Right hindlimb (tissue), 1 donor: ENCODE results near the gene ATP13A3.

ENCODE experiments used
- DNase-seq: peaks from one replicate; pipeline ENCODE4 v3.0.0-alpha.2; 2018

ATP13A3 gene

DNA sequence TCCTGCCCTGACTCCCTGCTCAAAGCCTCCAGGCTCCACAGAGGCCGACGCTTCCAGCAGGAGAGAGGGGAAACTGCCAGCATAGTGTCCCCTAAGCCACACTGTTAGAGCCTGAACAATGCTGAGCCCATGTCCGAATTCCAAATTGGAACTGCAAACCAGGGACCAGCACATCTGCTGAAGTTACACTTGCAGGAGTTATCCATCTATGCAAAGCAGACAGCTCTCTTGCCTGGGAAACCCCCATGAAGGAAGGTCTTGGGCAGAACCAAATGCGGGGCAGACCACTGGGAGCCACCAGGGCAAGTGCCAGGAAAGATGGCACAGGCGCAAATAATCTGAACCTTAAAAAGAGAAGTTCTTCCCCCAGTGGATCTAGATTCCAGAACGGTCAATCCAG lies 117.9 kb downstream of the ATP13A3 start:
- DNase-seq: no peak

DNA sequence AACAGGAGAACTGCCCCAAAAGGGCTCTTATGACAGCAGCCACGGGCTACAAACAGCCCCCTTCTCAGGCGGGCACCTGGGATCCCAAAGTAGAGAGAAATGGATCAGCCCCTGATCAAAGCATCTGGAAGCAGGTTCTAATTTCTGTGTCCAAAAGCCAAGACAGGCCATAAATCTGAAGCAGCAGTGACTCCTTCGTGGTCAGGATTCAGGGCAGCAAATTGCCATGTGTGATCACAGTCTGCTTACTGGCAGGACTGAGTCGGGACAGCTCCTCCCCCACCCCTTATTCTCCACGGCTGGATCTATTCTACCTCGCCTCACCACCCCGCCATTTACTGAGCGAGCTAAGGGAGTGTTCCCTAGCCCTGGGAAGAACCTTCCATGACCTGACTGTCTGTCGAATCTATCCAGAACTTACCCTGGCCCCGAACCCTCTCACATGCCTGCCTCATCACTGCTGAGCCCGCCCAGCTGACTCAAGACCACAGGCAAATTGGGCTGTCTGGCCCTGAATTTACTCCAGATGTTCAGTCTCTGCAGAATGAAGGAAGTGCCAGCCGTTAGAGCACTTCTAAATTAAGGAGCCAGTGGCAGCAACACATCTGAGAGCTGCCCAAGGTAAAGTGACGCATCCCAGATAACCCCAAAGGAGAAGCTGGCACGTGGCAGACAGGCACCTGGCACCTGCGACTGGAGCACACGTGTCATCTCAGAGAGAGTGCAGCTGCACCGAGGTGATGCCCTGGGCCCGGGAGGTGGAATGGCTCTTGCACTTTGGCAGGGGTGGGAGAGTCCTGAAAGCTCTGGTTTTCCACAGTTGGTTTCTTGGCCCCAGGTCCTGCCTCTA lies 118.6 kb downstream of the ATP13A3 start:
- DNase-seq: peak; percentile 68

- DNase-seq: no peak
Measured at GRCh38 chr3:194365978-194366490, 120.8 kb downstream of the ATP13A3 start.

GRCh38 chr3:194365526-194365925 lies 121.3 kb downstream of the ATP13A3 start:
- DNase-seq: no peak

DNA sequence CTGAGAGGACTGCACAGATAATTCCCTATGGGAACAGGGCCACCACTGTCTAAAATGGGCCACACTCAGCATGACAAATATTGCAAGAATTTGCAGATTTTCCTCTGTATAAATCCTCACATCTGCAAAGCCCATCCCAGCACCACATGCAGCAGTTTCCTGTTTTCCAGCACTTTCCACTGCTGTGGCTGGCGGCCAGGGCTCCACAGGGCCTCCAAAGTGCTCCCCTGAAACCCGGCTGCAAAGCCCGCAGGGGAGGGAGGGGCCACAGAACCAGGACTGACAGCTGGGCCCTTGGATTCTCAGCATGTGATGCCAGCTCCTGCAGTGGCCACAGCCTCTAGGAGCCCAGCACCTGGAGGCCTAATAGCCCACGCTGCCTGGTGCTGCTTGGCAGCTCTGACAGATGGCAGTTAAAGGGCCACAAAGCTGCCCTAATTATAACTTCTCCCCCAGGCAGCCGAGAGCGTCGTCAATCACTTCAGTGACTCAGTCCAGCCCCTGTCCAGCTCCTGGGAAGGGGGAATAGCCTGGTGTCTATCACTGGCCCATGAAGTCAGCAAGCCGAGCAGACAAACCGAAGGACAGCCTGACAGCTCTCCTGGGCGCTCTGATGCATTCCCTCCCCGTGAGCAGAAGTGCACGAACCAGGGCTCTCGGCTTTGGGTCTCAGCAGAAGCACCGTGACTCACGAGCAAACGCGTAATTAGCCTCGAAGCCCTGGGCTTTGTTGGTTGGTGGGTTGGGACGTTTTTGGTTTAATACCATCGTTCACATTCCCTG lies 122.0 kb downstream of the ATP13A3 start:
- peak; percentile 86 for DNase-seq

DNA sequence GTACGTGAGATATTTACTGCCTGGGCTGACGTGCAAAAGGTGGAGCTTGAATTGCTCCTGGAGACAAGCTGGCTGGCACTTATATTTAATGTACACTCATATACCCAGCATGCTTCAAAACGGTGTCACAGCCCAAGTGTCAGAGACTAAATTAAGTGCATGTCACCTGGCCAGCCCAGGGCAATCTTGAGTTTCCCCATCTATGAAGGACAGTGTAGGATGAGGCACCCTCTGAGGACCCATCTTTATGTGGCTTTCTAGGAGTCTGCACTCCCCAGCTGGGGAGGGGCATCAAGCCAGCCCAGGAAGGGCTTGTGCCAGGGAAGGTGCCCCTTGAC lies 122.5 kb downstream of the ATP13A3 start:
- DNase-seq: no peak

DNA sequence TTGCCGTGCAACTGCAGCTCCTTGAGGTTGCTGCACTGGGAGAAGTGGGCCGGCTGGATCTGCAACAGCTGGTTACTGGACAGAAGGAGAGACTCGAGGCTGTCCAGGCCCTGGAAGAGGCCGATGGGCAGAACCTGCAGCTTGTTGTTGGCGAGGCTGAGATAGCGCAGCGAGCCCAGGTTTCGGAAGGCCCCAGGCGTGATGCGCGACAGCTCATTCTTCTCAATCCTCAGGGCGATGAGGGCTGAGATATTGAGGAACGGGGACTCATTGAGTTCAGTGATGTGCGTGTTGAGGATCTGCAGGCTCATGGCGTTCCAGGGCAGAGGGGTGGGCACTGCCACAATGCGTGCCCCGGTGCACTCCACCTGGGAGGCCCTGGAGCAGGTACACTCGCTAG lies 126.2 kb downstream of the ATP13A3 start:
- no peak for DNase-seq

GRCh38 chr3:194357681-194358080 lies 129.1 kb downstream of the ATP13A3 start:
- no peak for DNase-seq

DNA sequence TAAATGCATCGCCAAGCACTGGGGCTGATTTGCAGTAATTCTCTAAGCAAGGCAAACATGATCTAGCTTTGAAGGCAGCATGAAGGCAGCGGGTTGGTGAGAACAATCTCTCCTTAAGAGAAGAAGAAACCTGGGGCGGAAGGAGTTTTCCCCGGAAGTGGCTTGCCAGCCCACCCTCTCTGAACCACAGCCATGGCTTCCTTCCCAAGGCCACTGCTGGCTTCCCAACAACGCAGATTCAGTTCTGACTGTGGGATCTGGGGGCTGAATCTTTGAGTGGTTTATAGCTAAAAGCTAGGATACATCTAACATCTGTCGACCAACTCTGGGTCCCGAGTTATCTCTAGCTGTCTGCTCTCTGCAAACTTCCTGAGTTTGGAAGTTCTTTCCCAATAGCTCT lies 131.4 kb downstream of the ATP13A3 start:
- DNase-seq: no peak

- no peak for DNase-seq
Measured at GRCh38 chr3:194354315-194354714, 132.5 kb downstream of the ATP13A3 start.
